SJSA1 (cell line): ENCODE data around the gene PPA2. TPM values are rescaled to one million over a fixed set of nuclear protein-coding genes. Genes with fewer than 3 reads are reported as not detected.

ENCODE experiments used
- DNase-seq, 2 experiments: peaks; one replicate each; pipeline ENCODE4 v3.0.0-alpha.2; 2015 to 2020; ENCODE audit warnings: low spot score in 2 of 2, low read depth in 1 of 2
- H3K27ac ChIP-seq: fragments of 250-450 bp; sonication (Bioruptor Pico); 2 replicates; pipeline ENCODE4 v1.5.1; 2020; ENCODE audit warnings: mild to moderate bottlenecking, moderate library complexity
- H3K27me3 ChIP-seq: fragments of 250-450 bp; sonication (Bioruptor Pico); replicated peaks from 2 replicates; pipeline ENCODE4 v1.5.1; 2020; ENCODE audit warnings: mild to moderate bottlenecking, moderate library complexity
- H3K36me3 ChIP-seq: fragments of 250-450 bp; sonication (Bioruptor Pico); 2 replicates; pipeline ENCODE4 v1.5.1; 2020; ENCODE audit warnings: mild to moderate bottlenecking
- H3K4me1 ChIP-seq: fragments of 250-450 bp; sonication (Bioruptor Pico); replicated peaks from 2 replicates; pipeline ENCODE4 v1.6.1; 2021; ENCODE audit warnings: mild to moderate bottlenecking
- H3K4me3 ChIP-seq: fragments of 250-450 bp; sonication (Bioruptor Pico); 2 replicates; pipeline ENCODE4 v1.5.1; 2020; ENCODE audit warnings: mild to moderate bottlenecking
- H3K9me3 ChIP-seq: fragments of 250-450 bp; sonication (Bioruptor Pico); replicated peaks from 2 replicates; pipeline ENCODE4 v1.5.1; 2020; ENCODE audit warnings: mild to moderate bottlenecking
- total RNA-seq: library from RNA; depleted of rRNA; stranded (reverse); fragments of >200 nt; shearing (Covaris generic); gene quantifications from 2 replicates; pipeline ENCODE4 v1.2.3, GENCODE V29; 2014; rRNA removed

PPA2 gene
- 104 and 151 TPM in 2 replicates for total RNA-seq

- Histone ChIP-seq H3K27me3 (no peaks in the 10 kb centered on the region), H3K4me1 (peaks cover 21% of the 10 kb centered on the region), H3K9me3 (no peaks in the 10 kb centered on the region), H3K4me3 (peak within 1 kb of the TSS; percentile 89), H3K36me3 (peaks cover 8% of the 10 kb centered on the region), H3K27ac (peak within 1 kb of the TSS; percentile 90)
- peak; percentile 85 to 93 for DNase-seq
These were observed at the start of gene PPA2 for GRCh38 chr4:105473324-105474098. Gene PPA2 (minus strand): TSS chr4:105474062. CDS start chr4:105474050, 12 bp downstream.

GRCh38 chr4:105520819-105521790 lies 47.2 kb upstream of the PPA2 start:
- H3K36me3 ChIP-seq = no peaks in the 10 kb centered on the region
- no peaks in the 10 kb centered on the region for H3K9me3 ChIP-seq
- DNase-seq = peak in 1 of 2 experiments; percentile 30
- no peaks in the 10 kb centered on the region for H3K27me3 ChIP-seq
- no peak overlapping the region for H3K27ac ChIP-seq
- no peaks in the 10 kb centered on the region for H3K4me1 ChIP-seq
- no peak overlapping the region for H3K4me3 ChIP-seq

- no peak overlapping the region for H3K27ac ChIP-seq
- no peaks in the 10 kb centered on the region for H3K4me1 ChIP-seq
- H3K4me3 ChIP-seq = no peak overlapping the region
- no peak for DNase-seq
- no peaks in the 10 kb centered on the region for H3K27me3 ChIP-seq
- H3K36me3 ChIP-seq = no peaks in the 10 kb centered on the region
- no peaks in the 10 kb centered on the region for H3K9me3 ChIP-seq
These were observed 36.4 kb upstream of the PPA2 start for GRCh38 chr4:105510245-105510644.

- H3K9me3 ChIP-seq = no peaks in the 10 kb centered on the region
- DNase-seq = no peak
- no peaks in the 10 kb centered on the region for H3K27me3 ChIP-seq
- H3K4me3 ChIP-seq = no peak overlapping the region
- no peaks in the 10 kb centered on the region for H3K4me1 ChIP-seq
- no peak overlapping the region for H3K27ac ChIP-seq
- H3K36me3 ChIP-seq = no peaks in the 10 kb centered on the region
These were observed 35.9 kb upstream of the PPA2 start for GRCh38 chr4:105509714-105510113.

- no peaks in the 10 kb centered on the region for H3K27me3 ChIP-seq
- H3K4me1 ChIP-seq = no peaks in the 10 kb centered on the region
- DNase-seq = no peak
- no peaks in the 10 kb centered on the region for H3K36me3 ChIP-seq
- H3K27ac ChIP-seq = no peak overlapping the region
- no peaks in the 10 kb centered on the region for H3K9me3 ChIP-seq
- no peak overlapping the region for H3K4me3 ChIP-seq
These were observed 35.4 kb upstream of the PPA2 start for GRCh38 chr4:105509291-105509690.

- Histone ChIP-seq H3K27ac (no peak overlapping the region), H3K4me3 (no peak overlapping the region), H3K27me3 (no peaks in the 10 kb centered on the region), H3K4me1 (no peaks in the 10 kb centered on the region), H3K36me3 (no peaks in the 10 kb centered on the region), H3K9me3 (no peaks in the 10 kb centered on the region)
- DNase-seq = no peak
These were observed 30.9 kb upstream of the PPA2 start for GRCh38 chr4:105504744-105505143.

- Histone ChIP-seq H3K4me3 (no peak overlapping the region), H3K27ac (no peak overlapping the region), H3K27me3 (no peaks in the 10 kb centered on the region), H3K36me3 (no peaks in the 10 kb centered on the region), H3K4me1 (no peaks in the 10 kb centered on the region), H3K9me3 (no peaks in the 10 kb centered on the region)
- no peak for DNase-seq
These were observed 29.6 kb upstream of the PPA2 start for GRCh38 chr4:105503484-105503883.

GRCh38 chr4:105496899-105497298 lies 23.0 kb upstream of the PPA2 start:
- Histone ChIP-seq H3K27me3 (no peaks in the 10 kb centered on the region), H3K36me3 (no peaks in the 10 kb centered on the region), H3K4me1 (no peaks in the 10 kb centered on the region), H3K4me3 (no peak overlapping the region), H3K9me3 (no peaks in the 10 kb centered on the region), H3K27ac (no peak overlapping the region)
- DNase-seq = no peak

- DNase-seq = no peak
- Histone ChIP-seq H3K27me3 (no peaks in the 10 kb centered on the region), H3K9me3 (no peaks in the 10 kb centered on the region), H3K27ac (no peak overlapping the region), H3K4me3 (no peak overlapping the region), H3K4me1 (no peaks in the 10 kb centered on the region), H3K36me3 (no peaks in the 10 kb centered on the region)
These were observed 21.8 kb upstream of the PPA2 start for GRCh38 chr4:105495667-105496066.

- Histone ChIP-seq H3K27me3 (no peaks in the 10 kb centered on the region), H3K9me3 (no peaks in the 10 kb centered on the region), H3K4me3 (no peak overlapping the region), H3K27ac (no peak overlapping the region), H3K36me3 (no peaks in the 10 kb centered on the region), H3K4me1 (no peaks in the 10 kb centered on the region)
- DNase-seq = no peak
These were observed 16.7 kb upstream of the PPA2 start for GRCh38 chr4:105490523-105490922.

- no peak for DNase-seq
- H3K27me3 ChIP-seq = 0 out of 2 replicates have a peak, but pooled peaks cover 2% of the 10 kb centered on the region
- H3K4me1 ChIP-seq = no peaks in the 10 kb centered on the region
- no peak overlapping the region for H3K27ac ChIP-seq
- H3K36me3 ChIP-seq = no peaks in the 10 kb centered on the region
- H3K4me3 ChIP-seq = no peak overlapping the region
- no peaks in the 10 kb centered on the region for H3K9me3 ChIP-seq
These were observed 10.0 kb upstream of the PPA2 start for GRCh38 chr4:105483840-105484239.

- peaks cover 8% of the 10 kb centered on the region for H3K36me3 ChIP-seq
- DNase-seq = no peak
- peak overlapping the region; percentile 89 for H3K4me3 ChIP-seq
- peak overlapping the region; percentile 90 for H3K27ac ChIP-seq
- H3K27me3 ChIP-seq = no peaks in the 10 kb centered on the region
- H3K9me3 ChIP-seq = no peaks in the 10 kb centered on the region
- peaks cover 21% of the 10 kb centered on the region for H3K4me1 ChIP-seq
These were observed 247 bp upstream of the PPA2 start for GRCh38 chr4:105474099-105474518.

GRCh38 chr4:105472871-105473323 lies 965 bp downstream of the PPA2 start:
- Histone ChIP-seq H3K36me3 (peaks cover 8% of the 10 kb centered on the region), H3K4me3 (peak overlapping the region; percentile 89), H3K27ac (peak overlapping the region; percentile 90), H3K9me3 (no peaks in the 10 kb centered on the region), H3K4me1 (peaks cover 21% of the 10 kb centered on the region), H3K27me3 (no peaks in the 10 kb centered on the region)
- DNase-seq = no peak
